ENCODE measurements around the gene CDCA4.

CDCA4 gene

DNA sequence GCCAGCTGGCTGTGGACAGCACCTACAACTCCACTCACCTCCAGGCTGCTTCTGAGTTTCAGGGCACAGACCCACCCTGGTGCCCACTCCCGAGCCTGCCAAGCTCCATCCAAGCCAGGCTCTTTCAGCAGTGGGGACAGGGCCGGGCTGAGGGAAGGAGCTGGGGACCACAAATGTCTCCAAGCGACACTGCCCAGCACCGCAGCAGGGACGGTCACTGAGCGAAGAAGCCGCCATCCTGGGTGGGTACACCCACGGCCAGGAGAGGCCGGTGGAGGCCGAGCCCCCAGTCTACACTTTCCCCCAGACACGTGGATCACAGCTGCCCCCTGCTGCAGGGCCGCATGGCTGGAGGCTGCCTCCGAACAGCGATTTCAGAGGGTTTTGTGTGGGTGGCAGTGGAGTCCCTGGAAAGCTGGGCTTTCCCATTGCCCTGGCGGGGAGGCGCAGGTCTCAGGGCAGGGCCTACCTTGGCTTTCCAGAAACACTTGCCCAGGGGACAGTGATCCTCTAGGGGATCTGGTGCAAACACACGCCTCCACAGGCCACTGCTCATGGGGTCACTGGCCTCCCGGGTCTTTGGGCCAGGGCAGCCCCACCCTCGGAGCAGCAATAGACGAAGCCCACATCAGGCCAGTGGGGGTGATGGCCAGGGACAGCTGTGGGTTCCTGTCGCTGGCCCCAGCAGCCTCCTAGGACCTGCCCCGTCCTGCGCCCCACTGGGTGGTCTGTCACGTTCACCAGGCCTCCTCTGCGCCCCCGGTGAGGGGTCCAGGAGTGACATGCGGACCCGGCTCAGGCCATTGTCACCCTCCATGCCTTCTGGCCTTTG, 45.6 kb upstream of the CDCA4 start:
- peak; percentile 66 for DNase-seq (ENCODE audit: low read depth)
- H3K4me3 ChIP-seq (ENCODE audit: low read depth, low read length) = peak overlapping the region; percentile 86
- TF ChIP-seq, protein P1, sequence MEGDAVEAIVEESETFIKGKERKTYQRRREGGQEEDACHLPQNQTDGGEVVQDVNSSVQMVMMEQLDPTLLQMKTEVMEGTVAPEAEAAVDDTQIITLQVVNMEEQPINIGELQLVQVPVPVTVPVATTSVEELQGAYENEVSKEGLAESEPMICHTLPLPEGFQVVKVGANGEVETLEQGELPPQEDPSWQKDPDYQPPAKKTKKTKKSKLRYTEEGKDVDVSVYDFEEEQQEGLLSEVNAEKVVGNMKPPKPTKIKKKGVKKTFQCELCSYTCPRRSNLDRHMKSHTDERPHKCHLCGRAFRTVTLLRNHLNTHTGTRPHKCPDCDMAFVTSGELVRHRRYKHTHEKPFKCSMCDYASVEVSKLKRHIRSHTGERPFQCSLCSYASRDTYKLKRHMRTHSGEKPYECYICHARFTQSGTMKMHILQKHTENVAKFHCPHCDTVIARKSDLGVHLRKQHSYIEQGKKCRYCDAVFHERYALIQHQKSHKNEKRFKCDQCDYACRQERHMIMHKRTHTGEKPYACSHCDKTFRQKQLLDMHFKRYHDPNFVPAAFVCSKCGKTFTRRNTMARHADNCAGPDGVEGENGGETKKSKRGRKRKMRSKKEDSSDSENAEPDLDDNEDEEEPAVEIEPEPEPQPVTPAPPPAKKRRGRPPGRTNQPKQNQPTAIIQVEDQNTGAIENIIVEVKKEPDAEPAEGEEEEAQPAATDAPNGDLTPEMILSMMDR (IDR thresholded peaks at IDR 0.05; ENCODE audit: insufficient read depth, low read depth, low read length, missing control alignments) = peak; percentile 14

DNA sequence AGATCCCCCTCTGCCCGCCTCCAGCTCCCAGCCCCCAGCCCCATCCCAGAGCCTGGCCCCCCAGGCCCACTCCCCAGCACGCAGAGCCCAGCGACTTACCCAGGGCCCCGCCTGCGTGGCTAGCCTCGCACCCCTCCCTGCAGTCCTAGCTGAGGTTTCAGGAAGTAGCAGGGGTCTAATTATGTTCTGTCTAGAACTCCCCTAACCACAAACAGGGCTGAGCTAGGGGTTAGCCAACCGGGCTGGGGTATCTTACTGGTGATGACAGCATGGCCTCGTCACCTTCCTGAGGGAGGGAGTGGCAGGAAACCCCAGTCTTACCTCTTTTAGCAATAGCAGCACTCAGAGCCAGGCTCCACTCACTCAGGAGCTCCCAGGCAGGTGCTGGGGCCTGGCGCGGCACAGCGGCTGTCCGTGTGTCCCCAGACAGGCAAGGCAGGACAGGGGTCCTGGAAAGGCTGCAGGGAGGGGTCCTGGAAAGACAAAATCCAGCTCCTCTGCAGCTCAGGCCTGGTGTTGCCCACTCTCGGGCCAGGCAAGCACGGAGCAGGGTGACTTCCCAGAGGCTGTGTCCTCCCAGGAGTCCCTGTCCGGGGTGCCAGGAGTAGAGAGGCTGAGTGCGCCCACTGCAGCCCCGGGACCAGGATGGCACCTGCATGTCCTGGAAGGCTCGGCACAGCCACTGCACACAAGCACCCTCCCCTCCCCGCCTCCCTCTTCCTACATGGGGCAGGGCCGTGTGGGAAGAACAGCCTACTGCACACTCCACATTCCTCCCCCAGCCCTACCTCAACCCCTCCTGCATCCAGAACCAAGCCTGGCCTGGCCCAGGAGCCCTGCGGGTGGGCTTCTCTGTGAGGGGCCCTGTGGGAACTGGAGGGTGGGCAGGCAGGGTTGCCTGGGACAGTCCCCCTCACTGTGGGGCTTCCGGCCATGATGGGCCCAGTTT, 44.7 kb upstream of the CDCA4 start, which contains the start of gene GPR132:
GPR132 (minus strand) TSS at position 151 of the 949 bp plus-strand sequence. CDS start 10,010 bp downstream, outside the sequence.
- H3K4me3 ChIP-seq (ENCODE audit: low read depth, low read length) = peak within 1 kb of the TSS; percentile 86
- DNase-seq (ENCODE audit: low read depth) = peak; percentile 97
- TF ChIP-seq, protein P1 (IDR thresholded peaks at IDR 0.05; ENCODE audit: insufficient read depth, low read depth, low read length, missing control alignments) = no peak

DNA sequence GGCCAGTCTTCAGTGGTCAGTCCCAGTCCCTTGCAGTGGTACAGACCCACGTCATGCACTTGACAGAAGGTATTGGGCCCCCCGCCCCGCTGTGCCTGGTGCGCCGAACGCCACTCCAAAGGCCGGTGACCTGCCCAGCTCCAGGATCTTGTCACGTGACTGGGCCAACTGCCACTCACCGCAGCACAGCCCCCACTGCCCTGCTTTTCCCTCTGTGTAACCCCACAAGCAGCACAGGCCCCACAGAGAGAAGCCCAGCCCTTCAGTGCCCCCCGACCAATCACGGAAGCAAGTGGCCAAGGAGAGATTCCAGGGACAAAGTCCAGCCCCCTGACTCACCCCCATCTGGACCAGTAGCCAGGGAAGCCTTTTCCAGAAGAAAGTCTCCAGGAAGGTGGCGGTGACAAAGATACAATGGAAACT, 43.8 kb upstream of the CDCA4 start:
- peak; percentile 85 for DNase-seq (ENCODE audit: low read depth)
- TF ChIP-seq, protein P1 (IDR thresholded peaks at IDR 0.05; ENCODE audit: insufficient read depth, low read depth, low read length, missing control alignments) = no peak
- H3K4me3 ChIP-seq (ENCODE audit: low read depth, low read length) = peak overlapping the region; percentile 86

DNA sequence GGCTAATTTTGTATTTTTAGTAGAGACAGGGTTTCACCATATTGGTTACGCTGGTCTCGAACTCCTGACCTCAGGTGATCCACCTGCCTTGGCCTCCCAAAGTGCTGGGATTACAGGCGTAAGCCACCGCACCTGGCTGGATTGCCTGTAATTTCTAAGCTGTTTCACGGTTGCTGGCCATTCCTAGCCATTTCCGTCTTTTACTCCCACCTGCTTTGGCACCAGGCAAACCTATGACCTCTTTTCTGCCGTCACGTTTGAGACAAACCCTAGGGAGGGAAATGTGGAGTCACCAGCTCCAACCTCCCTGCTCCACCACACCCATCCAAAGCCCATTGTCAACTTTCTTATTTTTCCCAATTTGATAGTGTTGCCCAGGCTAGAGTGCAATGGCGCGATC, 43.1 kb upstream of the CDCA4 start:
- TF ChIP-seq, protein P1 (IDR thresholded peaks at IDR 0.05; ENCODE audit: insufficient read depth, low read depth, low read length, missing control alignments) = no peak
- DNase-seq (ENCODE audit: low read depth) = no peak
- peak overlapping the region; percentile 86 for H3K4me3 ChIP-seq (ENCODE audit: low read depth, low read length)

DNA sequence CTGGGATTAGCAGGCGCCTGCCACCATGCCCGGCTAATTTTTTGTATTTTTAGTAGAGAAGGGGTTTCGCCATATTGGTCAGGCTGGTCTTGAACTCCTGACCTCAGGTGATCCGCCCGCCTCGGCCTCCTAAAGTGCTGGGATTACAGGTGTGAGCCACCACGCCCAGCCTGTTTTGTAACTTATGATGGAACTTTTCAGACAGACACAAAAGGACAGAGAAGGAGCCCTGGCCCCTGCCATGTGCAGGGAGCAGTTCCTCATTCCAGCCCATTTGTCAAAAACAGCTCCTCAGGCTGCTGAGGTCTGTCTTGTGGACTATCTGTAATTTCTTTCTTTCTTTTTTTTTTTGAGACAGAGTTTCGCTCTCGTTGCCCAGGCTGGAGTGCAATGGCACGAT, 42.6 kb upstream of the CDCA4 start:
- H3K4me3 ChIP-seq (ENCODE audit: low read depth, low read length) = peak overlapping the region; percentile 86
- peak; percentile 74 for DNase-seq (ENCODE audit: low read depth)

DNA sequence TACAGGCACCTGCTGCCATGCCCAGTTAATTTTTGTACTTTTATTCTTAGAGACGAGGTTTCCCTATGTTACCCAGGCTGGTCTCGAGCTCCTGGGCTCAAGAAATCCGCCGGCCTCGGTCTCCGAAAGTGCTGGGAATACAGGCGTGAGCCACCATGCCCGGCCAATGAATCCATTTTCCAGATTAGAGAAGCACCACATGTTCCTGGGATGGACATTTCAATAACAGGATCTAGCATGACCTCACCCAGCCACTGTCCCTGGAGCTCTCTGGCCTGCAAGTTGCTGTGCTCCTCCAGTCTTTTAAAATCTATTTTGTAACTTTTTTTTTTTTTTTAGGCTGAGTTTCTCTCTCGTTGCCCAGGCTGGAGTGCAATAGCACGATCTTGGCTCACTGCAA, 42.2 kb upstream of the CDCA4 start:
- H3K4me3 ChIP-seq (ENCODE audit: low read depth, low read length) = peak overlapping the region; percentile 86
- TF ChIP-seq, protein P1 (IDR thresholded peaks at IDR 0.05; ENCODE audit: insufficient read depth, low read depth, low read length, missing control alignments) = no peak
- no peak for DNase-seq (ENCODE audit: low read depth)

DNA sequence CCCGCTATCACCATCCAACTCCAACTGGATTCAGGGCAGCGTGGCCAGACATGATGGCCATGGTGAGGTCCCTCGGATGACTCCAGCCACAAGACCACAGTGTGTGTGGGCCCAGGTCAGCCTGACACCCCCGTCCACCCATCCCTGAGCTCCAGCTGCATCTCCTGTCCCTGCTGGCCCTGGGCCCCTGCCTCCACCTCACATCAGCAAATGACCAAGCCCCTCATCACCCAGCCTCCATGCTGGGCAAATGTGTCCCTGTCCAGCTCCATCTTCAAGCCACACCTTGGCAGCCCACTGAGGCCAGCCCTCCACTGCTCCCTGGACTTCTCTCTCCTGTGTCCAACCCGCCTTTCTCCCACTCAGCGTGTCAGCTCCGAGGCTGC, 41.2 kb upstream of the CDCA4 start:
- TF ChIP-seq, protein P1 (IDR thresholded peaks at IDR 0.05; ENCODE audit: insufficient read depth, low read depth, low read length, missing control alignments) = no peak
- DNase-seq (ENCODE audit: low read depth) = no peak
- peak overlapping the region; percentile 86 for H3K4me3 ChIP-seq (ENCODE audit: low read depth, low read length)

Data from GM12865 (cell line).